Lower leg skin (tissue), 4 donors: ENCODE measurements around the gene ULBP3. TPM values are rescaled to one million over a fixed set of nuclear protein-coding genes. Genes with fewer than 3 reads are reported as not detected.
"Not testable (repeated sequence)": the region's sequence is repeated elsewhere in the genome, so short reads cannot be mapped to it uniquely, and the experiment has no call there.

Experiments used
- DNase-seq, 2 donors: peaks; one replicate each; pipeline ENCODE4 v3.0.0-alpha.2; 2019; ENCODE audit warnings: low spot score in 2 of 2
- H3K4me3 ChIP-seq: fragments of 200-600 bp; sonication (generic); 2 replicates; pipeline ENCODE4 v1.5.1; 2017; ENCODE audit warnings: mild to moderate bottlenecking, low read depth; ENCODE audit not compliant: poor library complexity, severe bottlenecking
- CTCF ChIP-seq, 3 donors: fragments of 450-650 bp; IDR thresholded peaks; one replicate each; pipeline ENCODE4 v1.5.1; 2016; ENCODE audit warnings: antibody characterized with exemption in 3 of 3, mild to moderate bottlenecking in 3 of 3, moderate library complexity in 2 of 3
- POLR2A ChIP-seq, 2 donors: fragments of 450-650 bp; IDR thresholded peaks; one replicate each; pipeline ENCODE4 v1.6.1; 2016 to 2017; ENCODE audit warnings: antibody characterized with exemption in 2 of 2, mild to moderate bottlenecking in 1 of 2, moderate library complexity in 1 of 2
- WGBS, 2 donors: methylation state at CpG; one replicate each; pipeline ENCODE4 v1.1.5; 2018; 5-methylcytosine and 5-hydroxymethylcytosine counted together
- intact Hi-C: fragments of 100-400 bp; cut with DNase I; formaldehyde crosslinking; loops from one replicate; pipeline ENCODE4 v1.15.0; 2023; ENCODE audit warnings: low total_unique reads
- total RNA-seq, 4 donors: library from RNA; depleted of rRNA; stranded (reverse); fragments of >200 nt; gene quantifications; one replicate each; pipeline ENCODE4 v1.1.0, GENCODE V29; 2016

ULBP3 gene
- total RNA-seq, 4 donors from 2014 or later: 1.2 to 2.4 (median 1.2) TPM; not detected in 1

GRCh38 chr6:150025201-150025917 lies 43.6 kb downstream of the ULBP3 start, which contains the start of gene RAET1L:
Gene RAET1L (minus strand): TSS chr6:150025532. CDS start chr6:150025471, 61 bp downstream.
- intact Hi-C loops: no loop called here
- 2 to 8% methylated on average over 36 of the region's 36 CpGs for WGBS, 2 donors
- no peak for TF ChIP-seq CTCF (IDR thresholded peaks at IDR 0.05)
- TF ChIP-seq POLR2A (IDR thresholded peaks at IDR 0.05): no peak
- DNase-seq: peak in 1 of 2 donors; percentile 74
- H3K4me3 ChIP-seq: no peak within 1 kb of the TSS

GRCh38 chr6:150024646-150025155 lies 44.2 kb downstream of the ULBP3 start:
- 32 to 34% methylated on average over 11 of the region's 11 CpGs for WGBS, 2 donors
- TF ChIP-seq CTCF (IDR thresholded peaks at IDR 0.05): no peak
- no peak for TF ChIP-seq POLR2A (IDR thresholded peaks at IDR 0.05)
- DNase-seq: no peak
- no peak overlapping the region for H3K4me3 ChIP-seq
- intact Hi-C loops: no loop called here

- DNase-seq, intact Hi-C loops, H3K4me3 ChIP-seq: not testable (repeated sequence)
- WGBS, 2 donors: 47 to 55% methylated on average over 2 of the region's 2 CpGs
These were observed 44.9 kb downstream of the ULBP3 start for GRCh38 chr6:150024021-150024420.

GRCh38 chr6:150021870-150022269 lies 47.1 kb downstream of the ULBP3 start:
- DNase-seq, H3K4me3 ChIP-seq, intact Hi-C loops: not testable (repeated sequence)
- WGBS, 2 donors: 93 to 100% methylated on average over 2 of the region's 6 CpGs

- no peak overlapping the region for H3K4me3 ChIP-seq
- WGBS, 2 donors: 66% methylated on average over 6 of the region's 6 CpGs
- no peak for DNase-seq
- intact Hi-C loops: loop anchor here (5.0 to 10.0 kb wide), 2 partner anchors 87 to 184 kb away; no protein-coding TSS in a partner anchor
- TF ChIP-seq CTCF (IDR thresholded peaks at IDR 0.05) (no peak), POLR2A (IDR thresholded peaks at IDR 0.05) (no peak)
These were observed 49.9 kb downstream of the ULBP3 start for GRCh38 chr6:150018846-150019580.

GRCh38 chr6:150017186-150017521 lies 51.8 kb downstream of the ULBP3 start:
- DNase-seq, H3K4me3 ChIP-seq: not testable (repeated sequence)
- intact Hi-C loops: loop anchor here (5.0 to 10.0 kb wide), 2 partner anchors 85 to 182 kb away; no protein-coding TSS in a partner anchor
- WGBS, 2 donors: 3 to 10% methylated on average over 5 of the region's 5 CpGs
